GM12872 (cell line): Measurements from ENCODE around the gene TRMU.

Experiments used
- CTCF ChIP-seq: IDR thresholded peaks from 3 replicates; pipeline ENCODE4 v1.5.1; 2011; ENCODE audit warnings: low read depth, mild to moderate bottlenecking, low read length, moderate library complexity; ENCODE audit not compliant: insufficient read depth

The TRMU gene

GRCh38 chr22:46374663-46375474 lies 39.4 kb downstream of the TRMU start:
- TF ChIP-seq CTCF: no peak

- TF ChIP-seq CTCF: no peak
These were observed 40.6 kb downstream of the TRMU start for GRCh38 chr22:46376111-46376510.

DNA sequence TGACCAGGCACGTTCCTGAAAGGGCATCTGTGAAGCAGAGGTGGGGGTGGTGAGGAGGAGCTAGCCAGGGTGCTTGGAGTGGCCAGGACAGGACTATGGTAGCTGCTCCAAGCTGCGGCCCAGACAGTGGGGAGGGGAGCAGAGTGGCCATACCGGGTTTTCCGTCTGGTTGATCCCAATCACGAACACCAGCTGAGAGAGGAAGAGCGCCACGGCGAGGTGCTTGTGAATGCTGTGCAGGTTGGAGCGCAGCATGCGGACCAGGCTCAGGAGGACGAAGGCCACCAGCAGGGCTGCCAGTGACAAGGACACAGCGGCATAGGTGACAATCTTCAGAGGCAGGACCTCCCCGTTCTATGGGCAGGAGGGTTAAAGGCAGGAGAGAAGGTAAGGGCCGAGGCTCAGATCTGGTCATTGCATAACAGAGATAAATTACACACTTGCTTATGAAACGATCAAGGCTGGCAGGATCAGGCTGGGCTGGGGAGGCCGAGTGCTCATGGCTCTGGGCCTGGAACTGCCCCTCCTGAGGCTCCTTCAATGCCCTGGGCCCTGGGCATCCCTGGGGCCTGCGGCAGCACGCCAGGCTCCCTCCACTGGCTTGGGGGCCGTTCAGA lies 41.5 kb downstream of the TRMU start:
- TF ChIP-seq CTCF: no peak

- TF ChIP-seq CTCF: no peak
These were observed 42.3 kb downstream of the TRMU start for GRCh38 chr22:46377525-46378425.

DNA sequence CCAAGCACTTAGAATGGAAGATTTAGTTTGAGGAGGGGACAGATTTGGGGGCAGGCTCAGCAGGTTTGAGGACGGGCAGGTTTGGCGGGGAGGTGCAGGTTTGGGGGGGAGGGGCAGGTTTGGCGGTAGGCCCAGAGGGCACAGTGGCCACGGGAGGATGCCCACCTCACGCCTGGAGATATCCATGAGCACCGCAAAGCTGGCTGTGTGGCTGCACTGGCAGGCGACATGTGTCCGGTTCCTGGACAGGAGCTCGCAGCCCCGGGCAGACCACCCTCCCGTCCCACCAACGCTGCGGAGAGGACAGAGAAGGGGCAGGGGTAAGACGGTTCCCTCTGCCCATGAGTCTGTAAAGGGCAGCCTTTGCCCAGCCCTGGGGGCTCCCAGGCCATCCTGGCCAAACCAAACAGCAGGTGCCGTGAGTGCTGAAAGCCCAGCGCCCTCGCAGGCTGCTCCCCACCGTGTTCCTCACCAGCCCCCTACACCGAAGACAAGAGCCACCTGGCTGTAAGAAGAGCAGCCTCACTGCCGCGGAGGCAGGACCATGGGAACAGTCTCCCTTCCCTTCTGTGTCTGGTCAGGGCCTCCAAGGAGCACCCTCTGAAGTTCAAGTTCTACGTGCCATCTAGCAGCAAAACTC lies 43.0 kb downstream of the TRMU start:
- TF ChIP-seq CTCF: no peak

- no peak for TF ChIP-seq CTCF
These were observed 43.8 kb downstream of the TRMU start for GRCh38 chr22:46379066-46379930.
